ENCODE measurements around the gene IL1R2. TPM values are rescaled to one million over a fixed set of nuclear protein-coding genes. Genes with fewer than 3 reads are reported as not detected.

IL1R2 gene
- total and polyA plus RNA-seq, 2 donors (not counting 1 experiment from before 2014, with no cell fraction given) = 0.17 to 0.20 TPM

GRCh38 chr2:102030502-102030854 is 38.7 kb downstream of the IL1R2 start:
- H3K36me3 ChIP-seq (ENCODE audit: control insufficient read depth, insufficient read depth, low read length) = no peaks in the 10 kb centered on the region
- TF ChIP-seq CTCF (conservative IDR thresholded peaks at IDR 0.05 in 1 of 2, IDR thresholded peaks at IDR 0.05 in 1 of 2; ENCODE audit: low read depth in 1 of 2, low read length in 2 of 2) (no peak), EZH2 (IDR thresholded peaks at IDR 0.05; ENCODE audit: low read length, missing control alignments) (no peak)
- H3K4me3 ChIP-seq (replicated peaks in 1 of 4; ENCODE audit: control extremely low read depth in 1 of 4, insufficient read depth in 1 of 4, low read depth in 3 of 4, low read length in 4 of 4) = no peak overlapping the region
- H3K4me1 ChIP-seq (ENCODE audit: control insufficient read depth, extremely low read depth, insufficient read depth, low read length) = peaks cover 23% of the 10 kb centered on the region
- H4K20me1 ChIP-seq (ENCODE audit: control insufficient read depth, extremely low read depth, insufficient read depth, low read length) = no peaks in the 10 kb centered on the region
- no peak overlapping the region for H2AFZ ChIP-seq (ENCODE audit: low read length)
- H3K4me2 ChIP-seq (ENCODE audit: extremely low read depth, insufficient read depth, low read length) = no peak overlapping the region
- no peak for DNase-seq (ENCODE audit: low read depth in 2 of 2)
- no peaks in the 10 kb centered on the region for H3K9me3 ChIP-seq (ENCODE audit: control insufficient read depth, insufficient read depth, low read depth, low read length)
- H3K27me3 ChIP-seq (ENCODE audit: control insufficient read depth, insufficient read depth, low read length) = no peaks in the 10 kb centered on the region
- no peak overlapping the region for H3K9ac ChIP-seq (ENCODE audit: insufficient read depth, low read length)
- H3K79me2 ChIP-seq (ENCODE audit: control insufficient read depth, insufficient read depth, low read length) = no peaks in the 10 kb centered on the region
- H3K27ac ChIP-seq (ENCODE audit: insufficient read depth, low read length) = no peak overlapping the region

- H3K9ac ChIP-seq (ENCODE audit: insufficient read depth, low read length) = no peak overlapping the region
- H3K9me3 ChIP-seq (ENCODE audit: control insufficient read depth, insufficient read depth, low read depth, low read length) = no peaks in the 10 kb centered on the region
- no peak for DNase-seq (ENCODE audit: low read depth in 2 of 2)
- no peak overlapping the region for H2AFZ ChIP-seq (ENCODE audit: low read length)
- H3K36me3 ChIP-seq (ENCODE audit: control insufficient read depth, insufficient read depth, low read length) = no peaks in the 10 kb centered on the region
- no peaks in the 10 kb centered on the region for H3K79me2 ChIP-seq (ENCODE audit: control insufficient read depth, insufficient read depth, low read length)
- no peak overlapping the region for H3K4me3 ChIP-seq (replicated peaks in 1 of 4; ENCODE audit: control extremely low read depth in 1 of 4, insufficient read depth in 1 of 4, low read depth in 3 of 4, low read length in 4 of 4)
- no peak overlapping the region for H3K27ac ChIP-seq (ENCODE audit: insufficient read depth, low read length)
- H3K27me3 ChIP-seq (ENCODE audit: control insufficient read depth, insufficient read depth, low read length) = no peaks in the 10 kb centered on the region
- no peaks in the 10 kb centered on the region for H4K20me1 ChIP-seq (ENCODE audit: control insufficient read depth, extremely low read depth, insufficient read depth, low read length)
- no peak overlapping the region for H3K4me2 ChIP-seq (ENCODE audit: extremely low read depth, insufficient read depth, low read length)
- no peak for TF ChIP-seq CTCF (conservative IDR thresholded peaks at IDR 0.05 in 1 of 2, IDR thresholded peaks at IDR 0.05 in 1 of 2; ENCODE audit: low read depth in 1 of 2, low read length in 2 of 2)
- peaks cover 23% of the 10 kb centered on the region for H3K4me1 ChIP-seq (ENCODE audit: control insufficient read depth, extremely low read depth, insufficient read depth, low read length)
These were observed 39.2 kb downstream of the IL1R2 start for GRCh38 chr2:102030855-102031527.

GRCh38 chr2:102032368-102033030 is 40.7 kb downstream of the IL1R2 start:
- H2AFZ ChIP-seq (ENCODE audit: low read length) = no peak overlapping the region
- no peak overlapping the region for H3K4me2 ChIP-seq (ENCODE audit: extremely low read depth, insufficient read depth, low read length)
- no peak overlapping the region for H3K4me3 ChIP-seq (replicated peaks in 1 of 4; ENCODE audit: control extremely low read depth in 1 of 4, insufficient read depth in 1 of 4, low read depth in 3 of 4, low read length in 4 of 4)
- H3K9ac ChIP-seq (ENCODE audit: insufficient read depth, low read length) = no peak overlapping the region
- H3K9me3 ChIP-seq (ENCODE audit: control insufficient read depth, insufficient read depth, low read depth, low read length) = no peaks in the 10 kb centered on the region
- no peaks in the 10 kb centered on the region for H3K27me3 ChIP-seq (ENCODE audit: control insufficient read depth, insufficient read depth, low read length)
- H3K79me2 ChIP-seq (ENCODE audit: control insufficient read depth, insufficient read depth, low read length) = no peaks in the 10 kb centered on the region
- peak in 1 of 2 donors; percentile 58 for DNase-seq (ENCODE audit: low read depth in 2 of 2)
- no peak for TF ChIP-seq EZH2 (IDR thresholded peaks at IDR 0.05; ENCODE audit: low read length, missing control alignments)
- TF ChIP-seq CTCF (conservative IDR thresholded peaks at IDR 0.05 in 1 of 2, IDR thresholded peaks at IDR 0.05 in 1 of 2; ENCODE audit: low read depth in 1 of 2, low read length in 2 of 2) = no peak
- no peaks in the 10 kb centered on the region for H3K36me3 ChIP-seq (ENCODE audit: control insufficient read depth, insufficient read depth, low read length)
- peaks cover 18% of the 10 kb centered on the region for H3K4me1 ChIP-seq (ENCODE audit: control insufficient read depth, extremely low read depth, insufficient read depth, low read length)
- H4K20me1 ChIP-seq (ENCODE audit: control insufficient read depth, extremely low read depth, insufficient read depth, low read length) = no peaks in the 10 kb centered on the region
- no peak overlapping the region for H3K27ac ChIP-seq (ENCODE audit: insufficient read depth, low read length)
